ENCODE results near the gene CFAP100. TPM values are rescaled to one million over a fixed set of nuclear protein-coding genes. Genes with fewer than 3 reads are reported as not detected.

Gene CFAP100
- total and polyA plus RNA-seq, 2 donors, result 0.11 TPM; not detected in 1

DNA sequence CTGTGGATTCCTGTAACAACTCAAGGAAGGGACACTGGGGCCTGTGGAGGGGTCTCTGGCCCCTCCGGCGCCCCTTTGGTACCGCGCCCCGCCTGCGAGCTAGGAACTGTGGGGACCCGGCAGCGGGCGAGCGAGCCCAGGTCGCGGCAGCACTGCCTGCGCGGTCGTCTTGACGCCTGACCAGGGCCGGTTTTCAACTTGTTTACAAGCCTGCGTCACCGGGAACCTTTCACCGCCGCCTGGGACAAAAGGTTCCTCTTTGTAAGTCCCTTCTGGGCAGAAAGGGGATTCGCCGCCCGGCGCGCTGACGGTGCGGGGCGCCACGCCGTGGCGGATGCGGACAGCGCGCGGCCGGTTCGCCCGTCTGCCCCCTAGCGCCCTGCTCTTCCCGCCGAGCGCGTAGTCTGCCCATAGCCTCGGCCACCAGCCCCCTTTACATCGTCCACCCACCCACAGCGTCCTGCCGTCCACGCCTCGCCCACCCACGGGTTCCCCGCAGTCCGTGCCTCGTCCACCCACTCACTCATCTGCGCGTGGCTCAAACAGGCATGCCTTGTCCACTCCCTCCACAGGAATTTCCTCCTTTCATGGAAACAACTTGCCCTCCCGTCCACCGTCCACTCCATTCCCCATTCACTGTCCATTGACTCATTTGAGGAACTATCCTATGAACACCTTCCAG lies 5.5 kb upstream of the CFAP100 start:
- Histone ChIP-seq H3K9me3 (ENCODE audit: control insufficient read depth in 2 of 2, insufficient read depth in 1 of 2, low read length in 1 of 2) (no peaks in the 10 kb centered on the region), H3K4me1 (ENCODE audit: control insufficient read depth in 2 of 2, insufficient read depth in 2 of 2, low read length in 2 of 2) (peaks cover 0 to 3% of the 10 kb centered on the region in 2 donors), H3K27ac (ENCODE audit: low read depth in 1 of 2, low read length in 1 of 2) (no peak overlapping the region), H3K36me3 (ENCODE audit: control insufficient read depth in 2 of 2, insufficient read depth in 2 of 2, low read length in 1 of 2) (no peaks in the 10 kb centered on the region), H3K4me3 (ENCODE audit: low read length in 2 of 2) (peak overlapping the region in 1 of 2 donors; percentile 23), H3K27me3 (ENCODE audit: control insufficient read depth in 2 of 2, insufficient read depth in 1 of 2, low read length in 1 of 2) (peaks cover 18 to 61% of the 10 kb centered on the region in 2 donors)
- whole genome bisulfite sequencing, result 5% methylated on average over 58 of the region's 58 CpGs
- DNase-seq (ENCODE audit: low read depth in 6 of 9, low spot score in 9 of 9), result peak in 8 of 9 donors; percentile 2 to 52 (median 15)

DNA sequence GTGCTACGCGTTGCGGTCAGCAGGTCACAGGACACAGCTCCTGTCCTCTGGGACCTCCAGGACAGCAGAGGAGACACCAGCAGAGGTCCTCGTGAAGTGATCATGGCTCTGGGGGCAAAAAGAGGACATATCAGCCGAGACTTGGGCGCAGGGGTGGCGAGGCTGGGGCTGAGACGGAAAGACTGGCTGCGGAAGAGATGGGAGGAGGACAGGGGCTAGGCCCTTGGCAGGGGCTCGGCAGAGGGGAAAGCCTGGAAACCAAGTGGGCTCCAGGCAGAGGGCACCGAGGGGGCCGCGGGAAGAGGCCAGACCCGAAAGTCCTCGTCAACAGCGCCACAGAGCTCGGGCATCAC lies 4.9 kb upstream of the CFAP100 start:
- Histone ChIP-seq H3K36me3 (ENCODE audit: control insufficient read depth in 2 of 2, insufficient read depth in 2 of 2, low read length in 1 of 2) (no peaks in the 10 kb centered on the region), H3K27ac (ENCODE audit: low read depth in 1 of 2, low read length in 1 of 2) (no peak overlapping the region), H3K4me1 (ENCODE audit: control insufficient read depth in 2 of 2, insufficient read depth in 2 of 2, low read length in 2 of 2) (peaks cover 0 to 3% of the 10 kb centered on the region in 2 donors), H3K4me3 (ENCODE audit: low read length in 2 of 2) (no peak overlapping the region), H3K9me3 (ENCODE audit: control insufficient read depth in 2 of 2, insufficient read depth in 1 of 2, low read length in 1 of 2) (no peaks in the 10 kb centered on the region), H3K27me3 (ENCODE audit: control insufficient read depth in 2 of 2, insufficient read depth in 1 of 2, low read length in 1 of 2) (peaks cover 19 to 66% of the 10 kb centered on the region in 2 donors)
- WGBS, result 67% methylated on average over 17 of the region's 17 CpGs
- no peak for DNase-seq (ENCODE audit: low read depth in 6 of 9, low spot score in 9 of 9)

DNA sequence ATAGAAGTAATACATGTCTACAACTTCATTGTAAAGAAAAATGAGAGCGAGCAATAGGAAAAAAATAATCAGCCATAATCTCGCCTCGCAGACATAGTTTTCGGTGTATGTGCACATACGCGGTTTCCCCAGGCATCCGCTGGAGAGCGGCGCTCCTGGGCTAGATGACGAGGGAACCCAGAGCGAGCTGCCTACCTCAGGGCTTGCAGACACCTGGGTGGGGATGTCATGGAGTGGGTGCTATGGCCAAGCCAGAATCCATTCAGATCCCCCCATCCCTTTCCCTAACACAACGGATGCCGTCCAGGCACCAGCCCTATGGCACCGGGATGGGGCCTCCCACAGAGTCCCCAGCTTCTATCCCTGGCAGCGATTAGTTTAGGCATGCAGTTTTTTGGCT lies 4.5 kb upstream of the CFAP100 start:
- WGBS, result 95% methylated on average over 15 of the region's 15 CpGs
- no peak for DNase-seq (ENCODE audit: low read depth in 6 of 9, low spot score in 9 of 9)
- H3K9me3 ChIP-seq (ENCODE audit: control insufficient read depth in 2 of 2, insufficient read depth in 1 of 2, low read length in 1 of 2), result no peaks in the 10 kb centered on the region
- H3K4me1 ChIP-seq (ENCODE audit: control insufficient read depth in 2 of 2, insufficient read depth in 2 of 2, low read length in 2 of 2), result peaks cover 0 to 3% of the 10 kb centered on the region in 2 donors
- H3K36me3 ChIP-seq (ENCODE audit: control insufficient read depth in 2 of 2, insufficient read depth in 2 of 2, low read length in 1 of 2), result no peaks in the 10 kb centered on the region
- peaks cover 24 to 71% of the 10 kb centered on the region in 2 donors for H3K27me3 ChIP-seq (ENCODE audit: control insufficient read depth in 2 of 2, insufficient read depth in 1 of 2, low read length in 1 of 2)
- no peak overlapping the region for H3K4me3 ChIP-seq (ENCODE audit: low read length in 2 of 2)
- H3K27ac ChIP-seq (ENCODE audit: low read depth in 1 of 2, low read length in 1 of 2), result no peak overlapping the region

DNA sequence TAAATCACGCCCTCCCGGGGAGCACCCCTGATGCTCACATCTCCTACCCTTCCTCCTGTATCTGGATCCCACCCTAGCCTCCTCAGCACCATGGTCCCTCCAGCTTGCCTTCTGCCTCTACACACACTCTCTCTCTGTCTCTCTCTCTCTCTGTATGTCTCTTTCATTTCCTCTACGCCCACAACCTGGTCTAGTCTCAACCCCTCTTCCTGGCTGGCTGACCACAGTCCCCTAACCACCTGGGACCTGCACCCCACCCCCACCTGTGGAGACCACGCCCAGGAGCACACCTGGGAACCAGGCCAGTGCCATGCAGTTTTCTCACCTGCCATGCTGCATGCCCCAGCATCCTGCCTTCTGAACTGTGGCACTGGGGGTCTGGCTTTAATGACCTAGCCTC lies 4.0 kb upstream of the CFAP100 start:
- DNase-seq (ENCODE audit: low read depth in 6 of 9, low spot score in 9 of 9), result no peak
- peaks cover 0 to 3% of the 10 kb centered on the region in 2 donors for H3K4me1 ChIP-seq (ENCODE audit: control insufficient read depth in 2 of 2, insufficient read depth in 2 of 2, low read length in 2 of 2)
- no peaks in the 10 kb centered on the region for H3K36me3 ChIP-seq (ENCODE audit: control insufficient read depth in 2 of 2, insufficient read depth in 2 of 2, low read length in 1 of 2)
- peaks cover 26 to 76% of the 10 kb centered on the region in 2 donors for H3K27me3 ChIP-seq (ENCODE audit: control insufficient read depth in 2 of 2, insufficient read depth in 1 of 2, low read length in 1 of 2)
- 78% methylated on average over 4 of the region's 4 CpGs for WGBS
- no peak overlapping the region for H3K4me3 ChIP-seq (ENCODE audit: low read length in 2 of 2)
- H3K27ac ChIP-seq (ENCODE audit: low read depth in 1 of 2, low read length in 1 of 2), result no peak overlapping the region
- H3K9me3 ChIP-seq (ENCODE audit: control insufficient read depth in 2 of 2, insufficient read depth in 1 of 2, low read length in 1 of 2), result no peaks in the 10 kb centered on the region

DNA sequence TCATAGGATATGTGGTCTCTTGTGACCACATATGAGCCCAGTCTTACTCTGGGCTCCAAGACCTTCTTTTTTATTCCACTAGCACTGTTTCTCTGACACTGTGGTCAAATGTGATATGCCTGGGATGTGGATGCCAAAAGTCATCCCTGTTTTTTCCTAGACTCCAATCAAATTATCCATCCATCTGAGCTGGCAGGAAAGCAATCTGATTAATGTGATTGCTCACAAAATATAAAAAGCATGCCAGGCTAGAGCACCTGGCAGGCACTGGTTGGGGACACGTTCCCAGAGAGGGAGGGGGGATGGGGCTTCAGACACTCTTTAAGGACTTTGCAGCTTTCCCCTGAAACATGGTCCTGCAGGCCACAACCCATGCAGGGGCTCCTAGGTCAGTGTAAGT lies 3.1 kb upstream of the CFAP100 start:
- DNase-seq (ENCODE audit: low read depth in 6 of 9, low spot score in 9 of 9), result no peak
- H3K27ac ChIP-seq (ENCODE audit: low read depth in 1 of 2, low read length in 1 of 2), result no peak overlapping the region
- H3K4me1 ChIP-seq (ENCODE audit: control insufficient read depth in 2 of 2, insufficient read depth in 2 of 2, low read length in 2 of 2), result peaks cover 0 to 3% of the 10 kb centered on the region in 2 donors
- no peaks in the 10 kb centered on the region for H3K36me3 ChIP-seq (ENCODE audit: control insufficient read depth in 2 of 2, insufficient read depth in 2 of 2, low read length in 1 of 2)
- H3K9me3 ChIP-seq (ENCODE audit: control insufficient read depth in 2 of 2, insufficient read depth in 1 of 2, low read length in 1 of 2), result no peaks in the 10 kb centered on the region
- 73% methylated on average over 1 of the region's 1 CpG for WGBS
- H3K4me3 ChIP-seq (ENCODE audit: low read length in 2 of 2), result no peak overlapping the region
- peaks cover 26 to 85% of the 10 kb centered on the region in 2 donors for H3K27me3 ChIP-seq (ENCODE audit: control insufficient read depth in 2 of 2, insufficient read depth in 1 of 2, low read length in 1 of 2)

DNA sequence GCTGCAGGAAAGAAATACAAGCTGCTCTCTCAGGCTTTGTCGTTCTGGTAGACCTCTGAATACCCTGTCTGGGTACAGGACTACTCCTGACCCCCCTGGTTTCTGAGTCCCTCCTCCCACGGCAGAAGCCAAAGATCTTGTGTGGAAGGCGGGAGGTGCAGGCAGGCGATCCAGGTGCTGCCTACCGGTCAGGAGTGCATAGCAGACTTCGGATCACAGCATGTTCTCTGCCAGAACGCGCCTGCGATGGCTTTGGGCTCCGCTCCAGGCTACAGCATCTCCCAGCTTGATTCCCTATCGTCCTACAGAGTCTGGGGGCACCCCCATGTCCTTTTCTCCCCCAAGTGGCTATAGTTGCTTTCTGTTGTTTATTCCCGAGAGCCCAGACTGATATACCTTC lies 2.5 kb upstream of the CFAP100 start:
- no peak for DNase-seq (ENCODE audit: low read depth in 6 of 9, low spot score in 9 of 9)
- H3K4me1 ChIP-seq (ENCODE audit: control insufficient read depth in 2 of 2, insufficient read depth in 2 of 2, low read length in 2 of 2), result peaks cover 0 to 3% of the 10 kb centered on the region in 2 donors
- no peaks in the 10 kb centered on the region for H3K9me3 ChIP-seq (ENCODE audit: control insufficient read depth in 2 of 2, insufficient read depth in 1 of 2, low read length in 1 of 2)
- no peak overlapping the region for H3K4me3 ChIP-seq (ENCODE audit: low read length in 2 of 2)
- 89% methylated on average over 12 of the region's 12 CpGs for WGBS
- H3K27me3 ChIP-seq (ENCODE audit: control insufficient read depth in 2 of 2, insufficient read depth in 1 of 2, low read length in 1 of 2), result peaks cover 26 to 86% of the 10 kb centered on the region in 2 donors
- H3K27ac ChIP-seq (ENCODE audit: low read depth in 1 of 2, low read length in 1 of 2), result no peak overlapping the region
- H3K36me3 ChIP-seq (ENCODE audit: control insufficient read depth in 2 of 2, insufficient read depth in 2 of 2, low read length in 1 of 2), result no peaks in the 10 kb centered on the region

DNA sequence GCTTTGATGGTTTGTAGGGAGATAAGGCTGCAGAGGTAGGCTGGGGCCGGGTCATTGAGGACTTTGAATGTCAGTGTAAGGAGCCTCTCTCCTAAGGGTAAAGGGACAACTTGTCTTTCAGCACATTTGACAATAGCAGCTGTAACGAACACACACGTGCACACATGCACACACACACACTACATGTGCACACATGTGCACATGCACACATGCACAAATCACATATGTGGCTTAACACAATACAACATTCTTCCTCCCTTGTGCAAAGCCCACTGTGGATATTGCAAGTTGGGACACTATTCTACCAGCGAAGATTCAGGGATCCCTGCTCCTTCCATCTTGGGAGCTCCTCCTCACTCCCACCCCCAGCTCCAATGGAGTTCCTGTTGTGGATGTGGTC lies 1.1 kb upstream of the CFAP100 start:
- Histone ChIP-seq H3K9me3 (ENCODE audit: control insufficient read depth in 2 of 2, insufficient read depth in 1 of 2, low read length in 1 of 2) (no peaks in the 10 kb centered on the region), H3K27me3 (ENCODE audit: control insufficient read depth in 2 of 2, insufficient read depth in 1 of 2, low read length in 1 of 2) (peaks cover 26 to 76% of the 10 kb centered on the region in 2 donors), H3K27ac (ENCODE audit: low read depth in 1 of 2, low read length in 1 of 2) (no peak overlapping the region), H3K36me3 (ENCODE audit: control insufficient read depth in 2 of 2, insufficient read depth in 2 of 2, low read length in 1 of 2) (no peaks in the 10 kb centered on the region), H3K4me3 (ENCODE audit: low read length in 2 of 2) (no peak overlapping the region), H3K4me1 (ENCODE audit: control insufficient read depth in 2 of 2, insufficient read depth in 2 of 2, low read length in 2 of 2) (peaks cover 0 to 3% of the 10 kb centered on the region in 2 donors)
- DNase-seq (ENCODE audit: low read depth in 6 of 9, low spot score in 9 of 9), result no peak
- 87% methylated on average over 4 of the region's 4 CpGs for WGBS

DNA sequence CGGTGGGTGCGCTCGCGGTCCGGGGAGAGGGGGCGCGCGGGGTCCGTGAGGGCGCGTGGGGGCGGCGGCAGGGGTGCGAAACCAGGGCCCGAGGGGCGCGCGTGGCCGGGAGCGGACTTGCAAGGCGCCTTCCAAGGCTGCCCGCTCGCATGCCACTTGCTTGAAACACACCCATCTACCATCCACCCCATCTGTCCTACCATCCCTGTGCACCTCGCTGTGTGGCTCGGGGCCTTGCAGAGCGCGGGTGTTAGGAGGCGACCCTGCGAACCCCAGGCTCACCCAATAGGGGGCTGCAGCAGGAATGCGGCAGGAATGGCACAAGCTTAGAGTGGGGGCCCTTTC lies 240 bp downstream of the CFAP100 start:
- Histone ChIP-seq H3K4me1 (ENCODE audit: control insufficient read depth in 2 of 2, insufficient read depth in 2 of 2, low read length in 2 of 2) (no peaks in the 10 kb centered on the region), H3K27ac (ENCODE audit: low read depth in 1 of 2, low read length in 1 of 2) (no peak overlapping the region), H3K36me3 (ENCODE audit: control insufficient read depth in 2 of 2, insufficient read depth in 2 of 2, low read length in 1 of 2) (no peaks in the 10 kb centered on the region), H3K27me3 (ENCODE audit: control insufficient read depth in 2 of 2, insufficient read depth in 1 of 2, low read length in 1 of 2) (peaks cover 20 to 62% of the 10 kb centered on the region in 2 donors), H3K9me3 (ENCODE audit: control insufficient read depth in 2 of 2, insufficient read depth in 1 of 2, low read length in 1 of 2) (no peaks in the 10 kb centered on the region), H3K4me3 (ENCODE audit: low read length in 2 of 2) (no peak overlapping the region)
- DNase-seq (ENCODE audit: low read depth in 6 of 9, low spot score in 9 of 9), result no peak
- WGBS, result 15% methylated on average over 30 of the region's 30 CpGs

DNA sequence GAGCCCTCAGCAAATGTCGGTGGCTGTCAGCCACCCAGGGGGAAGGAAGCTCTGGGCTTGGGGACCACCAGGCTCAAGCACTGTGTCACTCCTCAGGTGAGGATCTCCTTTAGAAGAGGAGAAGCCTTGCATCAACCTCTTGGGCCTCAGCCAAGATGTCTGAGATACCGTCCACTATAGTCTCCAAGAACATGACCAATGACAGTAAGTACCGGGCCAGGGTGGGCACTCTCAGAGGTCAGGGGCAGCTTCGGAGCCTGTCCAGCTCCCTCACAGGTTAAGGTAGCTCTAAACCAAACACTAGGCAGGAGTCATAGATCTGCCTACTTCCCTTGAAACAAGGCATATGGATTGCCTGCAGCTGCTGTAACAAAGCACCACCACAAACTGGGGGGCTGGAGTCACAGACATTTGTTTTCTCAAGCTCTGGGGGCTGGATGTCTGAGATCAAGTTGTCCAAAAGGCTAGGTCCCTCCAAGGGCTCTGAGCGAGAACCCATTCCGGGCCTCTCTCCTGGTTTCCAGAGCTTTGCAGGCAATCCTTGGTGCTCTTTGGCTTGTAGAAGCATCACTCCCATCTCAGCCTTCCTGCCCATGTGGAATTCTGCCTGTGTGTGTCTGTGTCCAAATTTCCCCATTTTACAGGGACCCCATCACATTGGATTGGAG lies 1.3 kb downstream of the CFAP100 start:
- Histone ChIP-seq H3K36me3 (ENCODE audit: control insufficient read depth in 2 of 2, insufficient read depth in 2 of 2, low read length in 1 of 2) (no peaks in the 10 kb centered on the region), H3K27ac (ENCODE audit: low read depth in 1 of 2, low read length in 1 of 2) (no peak overlapping the region), H3K27me3 (ENCODE audit: control insufficient read depth in 2 of 2, insufficient read depth in 1 of 2, low read length in 1 of 2) (peaks cover 17 to 52% of the 10 kb centered on the region in 2 donors), H3K4me1 (ENCODE audit: control insufficient read depth in 2 of 2, insufficient read depth in 2 of 2, low read length in 2 of 2) (no peaks in the 10 kb centered on the region), H3K4me3 (ENCODE audit: low read length in 2 of 2) (no peak overlapping the region), H3K9me3 (ENCODE audit: control insufficient read depth in 2 of 2, insufficient read depth in 1 of 2, low read length in 1 of 2) (no peaks in the 10 kb centered on the region)
- no peak for DNase-seq (ENCODE audit: low read depth in 6 of 9, low spot score in 9 of 9)
- WGBS, result 96% methylated on average over 6 of the region's 6 CpGs

Data from thymus (tissue), 11 donors.